GM12872 (cell line): ENCODE measurements around the gene MEIS3.

Experiments used
- CTCF ChIP-seq: IDR thresholded peaks from 3 replicates; pipeline ENCODE4 v1.5.1; 2011; ENCODE audit warnings: low read depth, mild to moderate bottlenecking, low read length, moderate library complexity; ENCODE audit not compliant: insufficient read depth

The MEIS3 gene

DNA sequence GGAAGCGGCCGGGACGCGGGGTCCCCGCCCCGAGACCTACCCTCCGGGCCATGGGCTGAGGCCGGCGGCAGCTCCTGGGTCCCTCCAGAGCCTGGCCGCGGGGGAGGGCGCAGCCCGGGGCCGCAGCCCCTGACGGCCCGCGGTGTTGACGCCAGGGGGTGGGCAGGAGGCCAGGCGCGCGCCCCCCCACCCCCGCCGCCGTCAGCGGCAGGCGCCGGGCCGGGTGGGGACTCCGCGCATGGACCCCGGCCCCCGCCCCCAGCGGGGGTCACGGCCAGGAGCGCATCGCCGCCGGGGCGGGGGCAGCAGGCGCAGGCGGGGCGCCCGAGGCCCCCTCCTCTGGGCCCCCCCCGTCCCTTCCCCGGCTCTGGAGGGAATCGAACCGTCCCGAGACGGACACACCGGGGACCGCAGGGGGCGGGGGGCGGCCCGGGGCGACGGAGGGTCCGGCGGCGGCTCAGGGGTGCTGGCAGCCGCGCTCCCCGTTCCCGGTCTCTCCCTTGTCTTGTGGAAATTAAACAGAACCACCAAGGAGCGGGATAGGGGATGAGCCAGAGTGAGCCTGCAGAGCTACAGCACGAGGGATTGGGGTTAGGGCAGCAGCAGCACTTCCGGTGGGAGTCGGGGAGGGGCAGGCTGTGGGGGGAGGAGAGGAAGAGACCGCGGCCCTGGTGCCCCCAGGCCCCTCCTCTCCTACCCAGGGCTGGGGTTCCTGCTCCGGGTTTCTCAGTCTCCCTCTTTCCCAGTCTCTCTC lies at the start of gene MEIS3:
Gene MEIS3, minus strand, starts transcription at position 498 of the 754 bp plus-strand sequence. Its CDS starts 446 bp downstream, at position 52.
- no peak for TF ChIP-seq CTCF

- no peak for TF ChIP-seq CTCF
Measured at GRCh38 chr19:47467914-47468313, 48.6 kb upstream of the MEIS3 start.

- no peak for TF ChIP-seq CTCF
Measured at GRCh38 chr19:47465957-47466356, 46.6 kb upstream of the MEIS3 start.

- TF ChIP-seq CTCF, result no peak
Measured at GRCh38 chr19:47464675-47465419, 45.5 kb upstream of the MEIS3 start.

DNA sequence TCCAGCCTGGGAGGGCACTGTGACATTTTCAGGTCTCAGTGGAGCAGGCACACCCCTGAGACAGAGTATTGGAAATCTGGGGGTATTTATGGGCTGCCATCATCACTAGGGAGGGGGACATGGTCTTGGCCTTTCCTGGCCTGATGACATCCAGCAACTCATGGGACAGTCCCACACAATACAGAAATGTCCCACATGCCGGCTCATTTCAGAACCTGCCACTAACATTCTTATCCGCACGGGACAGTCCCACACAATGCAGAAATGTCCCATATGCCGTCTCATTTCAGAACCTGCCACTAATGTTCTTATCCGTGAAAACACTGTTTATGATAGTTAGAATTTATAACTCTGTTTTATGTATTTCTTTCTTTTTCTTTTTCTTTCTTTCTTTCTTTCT lies 42.5 kb upstream of the MEIS3 start:
- no peak for TF ChIP-seq CTCF

GRCh38 chr19:47459477-47459876 lies 40.1 kb upstream of the MEIS3 start:
- TF ChIP-seq CTCF, result no peak

DNA sequence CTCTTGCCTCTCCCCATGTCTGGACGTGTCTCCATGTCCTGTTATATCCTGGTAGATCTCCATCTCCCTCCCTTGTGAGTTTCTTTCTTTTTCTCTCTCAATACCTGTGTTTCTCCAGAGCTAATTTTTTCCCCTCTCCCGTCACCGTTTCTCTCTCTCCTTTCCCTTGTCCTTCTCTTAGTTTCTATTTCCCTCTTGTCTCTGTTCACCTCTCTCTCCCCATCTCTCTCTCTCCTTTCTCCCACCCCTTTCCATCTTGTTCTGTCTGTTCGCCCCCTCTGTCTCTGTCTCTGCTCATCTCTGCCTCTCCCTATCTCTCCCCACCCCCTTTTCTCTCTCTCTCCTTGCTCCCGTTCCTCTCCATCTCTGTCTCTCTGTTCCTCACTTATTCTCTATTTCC lies 39.3 kb upstream of the MEIS3 start:
- no peak for TF ChIP-seq CTCF
